ENCODE results near the gene DOCK7. TPM values are rescaled to one million over a fixed set of nuclear protein-coding genes. Genes with fewer than 3 reads are reported as not detected.
"Not testable (repeated sequence)": the region's sequence is repeated elsewhere in the genome, so short reads cannot be mapped to it uniquely, and the experiment has no call there.

The DOCK7 gene
- polyA plus RNA-seq (ENCODE audit: insufficient read length in 4 of 4), result 10 to 100 TPM; 55.5 to 62.4 (median 60.2) TPM

GRCh38 chr1:62687903-62688686 lies at the start of gene DOCK7:
TSS of gene DOCK7 (minus strand) at chr1:62688386. CDS start at chr1:62688264, 122 bp downstream.
- DNase-seq (ENCODE audit: low read depth in 4 of 4, low spot score in 3 of 4), result peak in 2 of 4 donors; percentile 56 to 70

- DNase-seq (ENCODE audit: low read depth in 4 of 4, low spot score in 3 of 4), result no peak
These were observed 47.4 kb upstream of the DOCK7 start for GRCh38 chr1:62735491-62736171.

GRCh38 chr1:62732331-62732730 lies 44.1 kb upstream of the DOCK7 start:
- DNase-seq (ENCODE audit: low read depth in 4 of 4, low spot score in 3 of 4), result no peak

GRCh38 chr1:62728963-62729362 lies 40.8 kb upstream of the DOCK7 start:
- no peak for DNase-seq (ENCODE audit: low read depth in 4 of 4, low spot score in 3 of 4)

- DNase-seq (ENCODE audit: low read depth in 4 of 4, low spot score in 3 of 4), result no peak
These were observed 39.6 kb upstream of the DOCK7 start for GRCh38 chr1:62727656-62728407.

GRCh38 chr1:62726011-62726442 lies 37.8 kb upstream of the DOCK7 start:
- no peak for DNase-seq (ENCODE audit: low read depth in 4 of 4, low spot score in 3 of 4)

- no peak for DNase-seq (ENCODE audit: low read depth in 4 of 4, low spot score in 3 of 4)
These were observed 37.1 kb upstream of the DOCK7 start for GRCh38 chr1:62725255-62725654.

- DNase-seq (ENCODE audit: low read depth in 4 of 4, low spot score in 3 of 4), result no peak
These were observed 36.2 kb upstream of the DOCK7 start for GRCh38 chr1:62724430-62724829.

- DNase-seq (ENCODE audit: low read depth in 4 of 4, low spot score in 3 of 4), result no peak
These were observed 35.7 kb upstream of the DOCK7 start for GRCh38 chr1:62723883-62724282.

- no peak for DNase-seq (ENCODE audit: low read depth in 4 of 4, low spot score in 3 of 4)
These were observed 34.6 kb upstream of the DOCK7 start for GRCh38 chr1:62722796-62723195.

GRCh38 chr1:62720946-62721554 lies 32.9 kb upstream of the DOCK7 start:
- DNase-seq (ENCODE audit: low read depth in 4 of 4, low spot score in 3 of 4), result no peak

GRCh38 chr1:62718400-62718799 lies 30.2 kb upstream of the DOCK7 start:
- DNase-seq (ENCODE audit: low read depth in 4 of 4, low spot score in 3 of 4), result not testable (repeated sequence)

GRCh38 chr1:62717483-62717882 lies 29.3 kb upstream of the DOCK7 start:
- DNase-seq (ENCODE audit: low read depth in 4 of 4, low spot score in 3 of 4), result no peak

- DNase-seq (ENCODE audit: low read depth in 4 of 4, low spot score in 3 of 4), result no peak
These were observed 28.2 kb upstream of the DOCK7 start for GRCh38 chr1:62716397-62716796.

- no peak for DNase-seq (ENCODE audit: low read depth in 4 of 4, low spot score in 3 of 4)
These were observed 24.4 kb upstream of the DOCK7 start for GRCh38 chr1:62712336-62713243.

- no peak for DNase-seq (ENCODE audit: low read depth in 4 of 4, low spot score in 3 of 4)
These were observed 19.5 kb upstream of the DOCK7 start for GRCh38 chr1:62707744-62708120.

GRCh38 chr1:62706985-62707743 lies 19.0 kb upstream of the DOCK7 start:
- DNase-seq (ENCODE audit: low read depth in 4 of 4, low spot score in 3 of 4), result peak in 1 of 4 donors; percentile 40

GRCh38 chr1:62698161-62698560 lies 10.0 kb upstream of the DOCK7 start:
- not testable (repeated sequence) for DNase-seq (ENCODE audit: low read depth in 4 of 4, low spot score in 3 of 4)

GRCh38 chr1:62694479-62694878 lies 6.3 kb upstream of the DOCK7 start:
- DNase-seq (ENCODE audit: low read depth in 4 of 4, low spot score in 3 of 4), result not testable (repeated sequence)
